Gastrocnemius medialis (tissue), 4 donors: ENCODE results near the gene ATXN7.

Source experiments
- POLR2A ChIP-seq, 2 donors: fragments of 450-650 bp; IDR thresholded peaks; one replicate each; pipeline ENCODE4 v1.6.1; 2017; ENCODE audit warnings: antibody characterized with exemption in 2 of 2, mild to moderate bottlenecking in 2 of 2, moderate library complexity in 2 of 2
- TF ChIP-seq, protein P1 (sequence below), 5 experiments: fragments of 450-650 bp in 3 of 5; fragments of 200-600 bp in 2 of 5; sonication (generic) in 2 of 5; IDR thresholded peaks in 4 of 5; conservative IDR thresholded peaks in 1 of 5; 1 replicate in 4 of 5; 2 replicates in 1 of 5; pipeline ENCODE4 v1.5.1; 2016 to 2019; ENCODE audit warnings: antibody characterized with exemption in 5 of 5, mild to moderate bottlenecking in 3 of 5, moderate library complexity in 3 of 5

DNA sequence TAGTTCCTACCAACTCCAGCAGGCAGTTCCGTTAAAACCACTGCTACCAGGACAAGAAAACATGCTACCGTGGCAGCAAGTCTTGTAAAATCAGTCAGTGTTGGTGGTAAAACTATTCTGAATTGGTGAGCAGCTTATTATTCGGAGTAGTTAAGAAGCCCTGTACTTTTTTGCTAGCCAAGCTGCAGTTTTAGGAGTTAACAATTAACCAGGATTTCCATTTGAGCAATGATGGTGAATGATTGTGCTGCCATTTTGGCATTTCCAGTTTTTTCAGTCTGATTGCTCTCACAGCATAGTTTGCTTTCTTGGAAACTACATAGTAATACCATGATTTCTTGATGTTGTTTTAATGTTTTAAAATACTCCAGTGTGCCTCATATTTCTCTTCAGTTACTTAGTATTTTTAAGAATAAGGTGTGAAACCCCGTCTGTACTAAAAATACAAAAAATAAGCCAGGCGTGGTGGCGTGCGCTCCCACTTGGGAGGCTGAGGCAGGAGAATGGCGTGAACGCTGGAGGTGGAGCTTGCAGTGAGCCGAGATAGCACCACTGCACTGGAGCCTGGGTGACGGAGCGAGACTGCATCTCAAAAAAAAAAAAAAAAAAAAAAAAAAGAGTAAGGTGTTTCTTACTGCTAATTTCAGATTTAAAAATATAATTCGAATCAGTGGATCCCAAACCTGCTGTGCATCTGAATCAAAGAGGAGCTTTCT lies 92.3 kb downstream of the ATXN7 start:
- TF ChIP-seq, protein P1, sequence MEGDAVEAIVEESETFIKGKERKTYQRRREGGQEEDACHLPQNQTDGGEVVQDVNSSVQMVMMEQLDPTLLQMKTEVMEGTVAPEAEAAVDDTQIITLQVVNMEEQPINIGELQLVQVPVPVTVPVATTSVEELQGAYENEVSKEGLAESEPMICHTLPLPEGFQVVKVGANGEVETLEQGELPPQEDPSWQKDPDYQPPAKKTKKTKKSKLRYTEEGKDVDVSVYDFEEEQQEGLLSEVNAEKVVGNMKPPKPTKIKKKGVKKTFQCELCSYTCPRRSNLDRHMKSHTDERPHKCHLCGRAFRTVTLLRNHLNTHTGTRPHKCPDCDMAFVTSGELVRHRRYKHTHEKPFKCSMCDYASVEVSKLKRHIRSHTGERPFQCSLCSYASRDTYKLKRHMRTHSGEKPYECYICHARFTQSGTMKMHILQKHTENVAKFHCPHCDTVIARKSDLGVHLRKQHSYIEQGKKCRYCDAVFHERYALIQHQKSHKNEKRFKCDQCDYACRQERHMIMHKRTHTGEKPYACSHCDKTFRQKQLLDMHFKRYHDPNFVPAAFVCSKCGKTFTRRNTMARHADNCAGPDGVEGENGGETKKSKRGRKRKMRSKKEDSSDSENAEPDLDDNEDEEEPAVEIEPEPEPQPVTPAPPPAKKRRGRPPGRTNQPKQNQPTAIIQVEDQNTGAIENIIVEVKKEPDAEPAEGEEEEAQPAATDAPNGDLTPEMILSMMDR (IDR thresholded peaks at IDR 0.05 in 4 of 5, conservative IDR thresholded peaks at IDR 0.05 in 1 of 5), result no peak
- TF ChIP-seq POLR2A (IDR thresholded peaks at IDR 0.05), result no peak
